Tibial nerve (tissue), 4 donors: ENCODE measurements around the gene BCOR.

Experiments
- CTCF ChIP-seq, 5 experiments: fragments of 200-600 bp in 3 of 5; fragments of 450-650 bp in 2 of 5; sonication (generic) in 3 of 5; IDR thresholded peaks; one replicate each; pipeline ENCODE4 v1.5.1; 2016 to 2019; ENCODE audit warnings: antibody characterized with exemption in 5 of 5, mild to moderate bottlenecking in 3 of 5, moderate library complexity in 2 of 5
- EP300 ChIP-seq, 2 donors: sonication (generic); formaldehyde crosslinking; IDR thresholded peaks; one replicate each; pipeline ENCODE4 v1.6.1; 2017; ENCODE audit warnings: antibody characterized with exemption in 2 of 2, mild to moderate bottlenecking in 1 of 2
- POLR2A ChIP-seq, 2 donors: fragments of 450-650 bp; IDR thresholded peaks; one replicate each; pipeline ENCODE4 v1.6.1; 2017; ENCODE audit warnings: antibody characterized with exemption in 2 of 2, mild to moderate bottlenecking in 2 of 2, moderate library complexity in 2 of 2

GRCh38 chrX:40006106-40007017, 91.4 kb downstream of the BCOR start:
- TF ChIP-seq POLR2A (IDR thresholded peaks at IDR 0.05), result no peak
- no peak for TF ChIP-seq CTCF (IDR thresholded peaks at IDR 0.05)
- no peak for TF ChIP-seq EP300 (IDR thresholded peaks at IDR 0.05)
